Measurements from ENCODE around the gene CFAP97D2. TPM values are rescaled to one million over a fixed set of nuclear protein-coding genes. Genes with fewer than 3 reads are reported as not detected.
"Not testable (repeated sequence)": the region's sequence is repeated elsewhere in the genome, so short reads cannot be mapped to it uniquely, and the experiment has no call there.

The CFAP97D2 gene
- total RNA-seq, 1 donor from 2014 or later, result not detected

DNA sequence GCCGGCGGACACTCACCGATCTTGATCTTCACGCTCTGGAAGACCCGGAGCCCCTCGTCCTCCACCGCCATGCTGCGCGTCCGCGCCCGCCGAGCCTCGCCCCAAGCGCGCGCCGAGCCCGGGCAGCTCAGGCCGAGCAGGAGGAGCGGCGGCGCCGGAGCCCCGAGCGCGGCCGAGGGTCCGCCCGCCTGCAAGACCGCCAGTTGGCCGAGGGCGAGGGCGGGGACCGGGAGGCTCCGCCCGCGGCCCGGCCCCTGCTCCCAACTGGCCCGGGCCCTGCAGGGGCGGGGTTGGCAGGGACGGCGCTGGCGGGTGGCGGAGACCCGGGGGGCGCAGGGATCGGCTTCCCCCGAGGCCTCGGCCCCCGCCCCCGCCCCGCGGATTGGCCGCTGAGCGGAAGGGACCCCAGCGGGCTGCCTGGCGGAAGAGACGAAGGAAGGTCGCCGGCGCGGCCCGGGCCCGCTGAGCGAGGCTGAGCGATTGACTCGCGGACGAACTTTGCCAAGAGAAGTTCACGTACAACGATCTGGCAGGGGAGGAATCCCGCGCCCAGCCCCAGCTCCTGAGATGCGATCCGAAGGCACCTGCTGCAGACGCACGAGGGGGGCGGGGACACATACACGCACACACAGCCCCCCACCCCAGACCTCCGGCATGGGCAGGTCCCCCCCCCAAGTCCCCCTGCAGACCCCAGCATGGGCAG lies 46.5 kb upstream of the CFAP97D2 start, which contains the start of gene RASA3:
Gene RASA3 (minus strand): TSS at position 205 of the 703 bp plus-strand sequence. CDS start 134 bp downstream, at position 71.
- DNase-seq (ENCODE audit: low read depth) (peak; percentile 33), FAIRE-seq (no peak)
- H3K36me3 ChIP-seq (ENCODE audit: control insufficient read depth, insufficient read depth, low read length), result no peaks in the 10 kb centered on the region
- peak within 1 kb of the TSS; percentile 49 for H3K4me3 ChIP-seq (ENCODE audit: low read depth, low read length)
- TF ChIP-seq, protein P1, sequence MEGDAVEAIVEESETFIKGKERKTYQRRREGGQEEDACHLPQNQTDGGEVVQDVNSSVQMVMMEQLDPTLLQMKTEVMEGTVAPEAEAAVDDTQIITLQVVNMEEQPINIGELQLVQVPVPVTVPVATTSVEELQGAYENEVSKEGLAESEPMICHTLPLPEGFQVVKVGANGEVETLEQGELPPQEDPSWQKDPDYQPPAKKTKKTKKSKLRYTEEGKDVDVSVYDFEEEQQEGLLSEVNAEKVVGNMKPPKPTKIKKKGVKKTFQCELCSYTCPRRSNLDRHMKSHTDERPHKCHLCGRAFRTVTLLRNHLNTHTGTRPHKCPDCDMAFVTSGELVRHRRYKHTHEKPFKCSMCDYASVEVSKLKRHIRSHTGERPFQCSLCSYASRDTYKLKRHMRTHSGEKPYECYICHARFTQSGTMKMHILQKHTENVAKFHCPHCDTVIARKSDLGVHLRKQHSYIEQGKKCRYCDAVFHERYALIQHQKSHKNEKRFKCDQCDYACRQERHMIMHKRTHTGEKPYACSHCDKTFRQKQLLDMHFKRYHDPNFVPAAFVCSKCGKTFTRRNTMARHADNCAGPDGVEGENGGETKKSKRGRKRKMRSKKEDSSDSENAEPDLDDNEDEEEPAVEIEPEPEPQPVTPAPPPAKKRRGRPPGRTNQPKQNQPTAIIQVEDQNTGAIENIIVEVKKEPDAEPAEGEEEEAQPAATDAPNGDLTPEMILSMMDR (IDR thresholded peaks at IDR 0.05; ENCODE audit: insufficient read depth, low read length, severe bottlenecking), result no peak
- no peaks in the 10 kb centered on the region for H3K27me3 ChIP-seq (ENCODE audit: control insufficient read depth, insufficient read depth, low read length)

DNA sequence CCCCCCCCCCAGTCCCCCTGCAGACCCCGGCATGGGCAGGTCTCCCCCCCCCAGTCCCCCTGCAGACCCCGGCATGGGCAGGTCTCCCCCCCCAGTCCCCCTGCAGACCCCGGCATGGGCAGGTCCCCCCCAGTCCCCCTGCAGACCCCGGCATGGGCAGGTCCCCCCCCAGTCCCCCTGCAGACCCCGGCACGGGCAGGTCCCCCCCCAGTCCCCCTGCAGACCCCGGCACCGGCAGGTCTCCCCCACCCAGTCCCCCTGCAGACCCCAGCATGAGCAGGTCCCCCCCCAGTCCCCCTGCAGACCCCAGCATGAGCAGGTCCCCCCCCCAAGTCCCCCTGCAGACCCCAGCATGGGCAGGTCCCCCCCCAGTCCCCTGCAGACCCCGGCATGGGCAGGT lies 45.9 kb upstream of the CFAP97D2 start:
- DNase-seq (ENCODE audit: low read depth); FAIRE-seq; H3K27me3 ChIP-seq (ENCODE audit: control insufficient read depth, insufficient read depth, low read length); H3K36me3 ChIP-seq (ENCODE audit: control insufficient read depth, insufficient read depth, low read length); H3K4me3 ChIP-seq (ENCODE audit: low read depth, low read length): not testable (repeated sequence)

DNA sequence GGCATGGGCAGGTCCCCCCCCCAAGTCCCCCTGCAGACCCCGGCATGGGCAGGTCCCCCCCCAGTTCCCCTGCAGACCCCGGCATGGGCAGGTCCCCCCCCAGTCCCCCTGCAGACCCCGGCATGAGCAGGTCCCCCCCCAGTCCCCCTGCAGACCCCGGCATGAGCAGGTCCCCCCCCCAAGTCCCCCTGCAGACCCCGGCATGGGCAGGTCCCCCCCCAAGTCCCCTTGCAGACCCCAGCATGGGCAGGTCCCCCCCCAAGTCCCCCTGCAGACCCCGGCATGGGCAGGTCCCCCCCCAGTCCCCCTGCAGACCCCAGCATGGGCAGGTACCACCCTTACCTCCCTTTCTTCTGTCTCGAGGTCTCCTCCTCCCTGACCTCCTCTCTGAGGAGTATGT lies 45.5 kb upstream of the CFAP97D2 start:
- not testable (repeated sequence) for DNase-seq (ENCODE audit: low read depth); H3K36me3 ChIP-seq (ENCODE audit: control insufficient read depth, insufficient read depth, low read length); FAIRE-seq; H3K27me3 ChIP-seq (ENCODE audit: control insufficient read depth, insufficient read depth, low read length); H3K4me3 ChIP-seq (ENCODE audit: low read depth, low read length)

DNA sequence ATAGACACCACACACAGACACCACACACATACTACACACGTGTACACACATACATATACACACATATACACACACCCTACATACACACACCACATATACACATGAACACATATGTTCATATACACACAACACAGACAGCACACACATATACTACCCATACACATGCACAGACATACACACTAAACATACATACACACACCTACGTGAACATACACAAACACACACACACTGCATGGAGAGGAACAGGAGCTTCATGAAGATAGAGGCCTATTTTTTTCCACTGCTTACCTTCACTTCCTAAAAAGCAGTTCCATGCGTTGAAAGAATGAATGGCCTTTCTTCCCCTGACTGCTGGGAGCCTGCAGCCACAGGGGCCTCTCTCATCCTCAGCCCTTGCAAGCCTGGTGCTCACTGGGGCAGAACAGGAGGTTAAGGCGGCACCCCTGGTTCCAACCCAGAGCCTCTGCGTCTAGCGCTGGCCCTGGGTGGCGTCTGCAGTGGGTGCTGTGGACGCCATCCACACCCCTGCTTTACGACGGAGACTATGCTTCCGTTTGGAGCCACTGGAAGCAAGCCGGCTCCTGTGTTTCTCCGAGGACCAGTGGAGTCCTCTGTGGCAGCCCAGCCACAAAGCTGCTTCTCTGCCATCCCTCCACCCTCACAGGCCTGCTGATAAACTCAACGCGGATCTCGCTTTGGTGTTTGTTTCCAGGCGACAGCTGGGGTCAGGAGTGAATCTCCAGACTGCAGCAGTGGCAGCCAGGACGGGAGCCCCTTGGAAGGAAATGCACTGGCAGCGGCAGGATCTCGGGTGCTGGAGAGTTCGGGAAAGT lies 44.7 kb upstream of the CFAP97D2 start:
- DNase-seq (ENCODE audit: low read depth) (no peak), FAIRE-seq (no peak)
- TF ChIP-seq, protein P1 (IDR thresholded peaks at IDR 0.05; ENCODE audit: insufficient read depth, low read length, severe bottlenecking), result no peak
- no peaks in the 10 kb centered on the region for H3K27me3 ChIP-seq (ENCODE audit: control insufficient read depth, insufficient read depth, low read length)
- H3K4me3 ChIP-seq (ENCODE audit: low read depth, low read length), result no peak overlapping the region
- no peaks in the 10 kb centered on the region for H3K36me3 ChIP-seq (ENCODE audit: control insufficient read depth, insufficient read depth, low read length)

DNA sequence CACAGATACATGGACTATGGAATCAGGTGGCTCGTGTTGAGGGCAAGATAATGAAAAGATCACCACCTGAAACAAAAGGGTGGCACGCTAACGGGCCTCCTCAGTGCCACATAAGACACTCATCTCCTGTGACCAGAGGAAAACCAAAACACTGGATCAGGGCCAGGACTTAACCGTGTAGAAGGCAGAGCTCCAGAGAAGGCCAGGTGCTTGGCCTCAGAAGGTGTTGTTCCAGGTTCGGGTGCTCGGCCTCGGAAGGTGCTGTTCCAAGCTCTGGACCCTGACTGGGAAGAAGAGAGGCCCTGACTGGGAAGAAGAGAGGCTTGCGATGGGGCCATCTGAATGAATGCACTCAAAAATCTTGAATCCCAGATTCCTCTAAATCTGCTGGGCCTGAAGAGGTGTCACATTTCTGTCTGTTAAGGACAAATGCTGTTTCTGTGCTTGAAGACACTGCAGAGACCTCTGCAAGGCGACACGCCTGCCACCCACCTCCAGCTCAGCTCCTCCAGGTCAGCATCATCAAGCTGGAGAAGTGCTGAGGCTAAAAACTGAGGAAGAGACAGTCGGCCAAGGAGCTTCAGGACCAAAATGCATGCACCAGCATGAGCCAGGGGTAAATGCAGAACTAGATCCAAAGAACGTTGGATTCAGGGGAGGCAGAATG lies 44.0 kb upstream of the CFAP97D2 start:
- FAIRE-seq (no peak), DNase-seq (ENCODE audit: low read depth) (no peak)
- TF ChIP-seq, protein P1 (IDR thresholded peaks at IDR 0.05; ENCODE audit: insufficient read depth, low read length, severe bottlenecking), result no peak
- Histone ChIP-seq H3K36me3 (ENCODE audit: control insufficient read depth, insufficient read depth, low read length) (no peaks in the 10 kb centered on the region), H3K27me3 (ENCODE audit: control insufficient read depth, insufficient read depth, low read length) (no peaks in the 10 kb centered on the region), H3K4me3 (ENCODE audit: low read depth, low read length) (no peak overlapping the region)

DNA sequence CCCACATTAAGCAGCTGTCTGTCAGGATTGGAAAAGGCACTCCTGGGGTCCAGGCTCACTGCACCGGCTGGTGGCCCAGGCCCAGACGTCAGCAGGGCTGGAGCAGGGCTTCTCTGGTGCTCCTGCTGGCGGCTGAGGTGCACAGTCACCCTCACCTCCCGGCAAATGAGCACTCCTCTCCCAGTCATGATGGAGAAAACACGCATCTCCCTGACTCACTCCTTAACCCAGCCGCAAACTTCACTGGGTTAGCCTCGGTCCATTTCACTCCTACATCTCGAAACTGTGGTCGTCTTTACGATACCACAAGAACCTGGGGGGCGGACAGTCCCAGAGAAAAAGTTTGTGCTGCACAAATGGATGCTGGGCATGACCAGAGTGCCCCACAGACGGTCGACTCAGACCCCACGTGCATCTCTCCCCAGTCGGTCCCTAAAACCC lies 43.3 kb upstream of the CFAP97D2 start:
- Histone ChIP-seq H3K27me3 (ENCODE audit: control insufficient read depth, insufficient read depth, low read length) (no peaks in the 10 kb centered on the region), H3K4me3 (ENCODE audit: low read depth, low read length) (no peak overlapping the region), H3K36me3 (ENCODE audit: control insufficient read depth, insufficient read depth, low read length) (no peaks in the 10 kb centered on the region)
- TF ChIP-seq, protein P1 (IDR thresholded peaks at IDR 0.05; ENCODE audit: insufficient read depth, low read length, severe bottlenecking), result no peak
- FAIRE-seq (no peak), DNase-seq (ENCODE audit: low read depth) (no peak)
